IPS-18a (cell line): ENCODE data around the gene POU2F2.

Experiments
- H3K27ac ChIP-seq: one replicate; pipeline ENCODE4 v1.5.1; 2013; ENCODE audit warnings: low read length
- H3K27me3 ChIP-seq: one replicate; pipeline ENCODE4 v1.6.1; 2013; ENCODE audit warnings: mild to moderate bottlenecking, low read length; ENCODE audit not compliant: control insufficient read depth, insufficient read depth
- H3K36me3 ChIP-seq: one replicate; pipeline ENCODE4 v1.6.1; 2013; ENCODE audit warnings: low read depth, low read length; ENCODE audit not compliant: control insufficient read depth
- H3K4me1 ChIP-seq: one replicate; pipeline ENCODE4 v1.6.1; 2013; ENCODE audit warnings: low read depth, low read length; ENCODE audit not compliant: control insufficient read depth
- H3K4me3 ChIP-seq: one replicate; pipeline ENCODE4 v1.5.1; 2013; ENCODE audit warnings: low read length
- H3K9ac ChIP-seq: one replicate; pipeline ENCODE4 v1.6.1; 2013; ENCODE audit warnings: mild to moderate bottlenecking, low read length, moderate library complexity
- H3K9me3 ChIP-seq: one replicate; pipeline ENCODE4 v1.6.1; 2013; ENCODE audit warnings: low read depth, low read length; ENCODE audit not compliant: control insufficient read depth

POU2F2 gene

DNA sequence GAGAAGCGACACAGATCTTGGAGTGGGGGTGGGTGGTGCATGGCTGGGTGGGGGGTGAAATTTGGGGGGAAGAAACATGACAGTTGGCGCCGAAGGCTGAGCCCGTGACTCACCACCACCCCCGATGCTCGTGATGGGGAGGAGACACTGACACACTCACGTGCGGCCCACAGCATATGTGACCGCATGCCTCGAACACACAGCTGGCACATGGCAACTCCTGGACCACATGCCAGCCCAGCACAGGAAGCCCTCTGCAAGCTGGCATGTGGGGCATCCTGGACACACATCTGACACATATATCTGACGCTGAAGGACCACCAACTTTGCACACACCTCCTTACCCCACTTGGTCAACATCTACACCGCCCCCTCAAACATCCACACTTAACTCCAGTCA, 61.0 kb downstream of the POU2F2 start:
- no peaks in the 10 kb centered on the region for H3K36me3 ChIP-seq

DNA sequence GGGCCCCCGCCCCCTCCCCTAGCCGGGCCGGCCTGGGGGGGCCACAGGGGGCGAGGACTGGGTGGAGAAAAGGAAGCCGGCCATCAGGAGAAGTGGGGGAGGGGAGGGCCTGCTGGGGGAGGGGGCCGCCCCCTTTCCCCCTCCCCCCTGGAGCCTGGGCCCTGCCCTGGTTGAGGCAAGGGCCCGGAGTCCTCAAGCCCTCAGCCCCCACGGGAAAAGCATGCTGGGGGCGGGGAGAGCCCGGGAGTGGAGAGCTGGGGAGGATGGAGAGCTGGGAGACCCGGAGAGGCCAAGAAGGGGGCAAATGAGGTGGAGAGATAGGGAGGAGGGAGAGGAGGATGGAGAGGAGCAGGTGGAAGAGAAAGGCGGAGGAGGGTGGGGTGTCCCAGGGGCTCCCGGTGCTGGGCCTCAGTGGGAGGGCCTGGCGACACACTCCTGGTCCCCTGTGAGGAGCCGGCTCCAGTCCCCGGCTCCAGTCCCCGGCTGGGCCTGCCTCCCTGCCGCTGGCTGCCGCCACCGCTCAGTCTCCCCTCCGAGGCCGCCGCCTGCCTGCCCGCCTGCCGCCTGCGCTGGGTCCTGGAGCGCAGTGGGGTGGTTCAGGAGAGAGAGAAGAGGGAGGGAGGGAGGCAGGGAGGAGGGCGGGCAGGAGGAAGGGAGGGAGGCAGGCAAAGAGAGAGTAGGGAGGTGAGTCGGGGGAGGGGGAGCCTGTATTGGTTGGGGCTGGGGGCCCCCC, 62.5 kb downstream of the POU2F2 start, which contains the start of gene GRIK5:
Gene GRIK5, minus strand, starts transcription at position 588 of the 733 bp plus-strand sequence. CDS start 4,436 bp downstream, outside the sequence.
- Histone ChIP-seq H3K9me3 (no peaks in the 10 kb centered on the region), H3K9ac (peak within 1 kb of the TSS; percentile 8), H3K4me3 (peak within 1 kb of the TSS; percentile 68), H3K27ac (no peak within 1 kb of the TSS), H3K36me3 (peaks cover 4% of the 10 kb centered on the region), H3K27me3 (no peaks in the 10 kb centered on the region), H3K4me1 (peaks cover 10% of the 10 kb centered on the region)

More for the DNA sequence above, 61.0 kb downstream of the POU2F2 start:
- Histone ChIP-seq H3K27ac (no peak overlapping the region), H3K9ac (no peak overlapping the region), H3K27me3 (no peaks in the 10 kb centered on the region), H3K4me3 (no peak overlapping the region), H3K4me1 (peaks cover 13% of the 10 kb centered on the region), H3K9me3 (no peaks in the 10 kb centered on the region)

DNA sequence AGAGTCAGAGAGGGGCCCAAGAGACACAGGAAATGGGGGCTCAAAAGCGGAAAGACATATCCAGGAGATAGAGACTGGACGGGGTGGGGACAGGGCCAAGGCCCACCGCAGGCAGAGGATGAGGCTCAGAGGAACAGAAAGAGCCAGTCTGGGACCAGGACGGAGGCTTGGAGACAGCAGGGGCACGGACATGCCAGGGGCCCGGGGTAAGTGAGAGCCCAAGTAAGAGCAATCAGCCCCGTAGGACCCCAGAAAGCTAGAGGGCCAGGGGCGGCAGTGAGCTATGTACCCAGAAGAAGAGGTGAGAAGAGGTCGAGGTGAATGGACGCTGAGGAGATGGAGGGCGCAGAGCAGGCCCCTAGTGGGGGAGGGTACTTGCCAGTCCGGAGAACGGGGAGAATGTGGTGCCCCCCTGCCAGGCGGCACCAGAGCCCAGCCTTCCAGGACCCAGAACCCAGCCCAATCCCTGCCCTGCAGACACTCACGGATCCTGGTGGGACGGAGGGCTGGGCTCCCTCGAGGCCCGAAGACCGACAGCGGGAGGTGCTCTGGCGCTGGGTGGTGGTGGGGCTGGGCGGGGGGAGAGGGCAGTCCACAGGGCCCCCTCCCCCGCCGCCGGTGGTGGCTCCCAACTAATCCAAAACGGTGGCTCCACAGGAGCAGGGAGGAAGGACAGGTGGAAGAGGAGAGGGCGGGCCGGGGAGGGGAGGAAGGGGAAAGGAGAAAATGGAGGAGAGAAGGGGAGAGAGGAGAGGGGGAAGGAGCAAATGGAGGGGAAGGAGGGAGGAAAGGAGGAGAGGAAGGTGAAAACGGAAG, 63.3 kb downstream of the POU2F2 start:
- Histone ChIP-seq H3K36me3 (peaks cover 11% of the 10 kb centered on the region), H3K27me3 (no peaks in the 10 kb centered on the region), H3K27ac (no peak overlapping the region), H3K4me3 (peak overlapping the region; percentile 68), H3K9me3 (no peaks in the 10 kb centered on the region), H3K4me1 (peaks cover 10% of the 10 kb centered on the region), H3K9ac (peak overlapping the region; percentile 8)

DNA sequence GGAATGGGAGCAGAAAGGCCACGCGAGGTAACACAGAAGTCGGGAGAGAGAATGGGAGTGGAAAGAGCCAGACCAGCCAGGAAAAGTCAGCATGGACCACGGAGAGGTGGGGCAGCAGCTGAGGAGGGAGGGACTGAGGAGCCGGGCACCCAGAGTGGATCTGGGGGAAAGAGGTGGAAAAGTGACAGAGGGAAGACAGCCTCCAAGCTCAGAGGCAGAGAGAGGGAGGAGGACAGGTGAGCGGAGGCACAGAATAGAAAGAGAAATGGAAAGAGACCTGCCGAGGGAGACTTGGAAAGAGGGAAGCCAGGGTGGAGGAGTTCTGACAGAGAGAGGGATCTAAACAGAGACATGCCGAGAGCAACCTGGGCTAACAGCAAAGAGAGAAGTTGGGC, 63.9 kb downstream of the POU2F2 start:
- Histone ChIP-seq H3K9ac (peak overlapping the region; percentile 8), H3K4me1 (peaks cover 10% of the 10 kb centered on the region), H3K27ac (no peak overlapping the region), H3K4me3 (peak overlapping the region; percentile 68), H3K9me3 (no peaks in the 10 kb centered on the region), H3K27me3 (no peaks in the 10 kb centered on the region), H3K36me3 (peaks cover 17% of the 10 kb centered on the region)

DNA sequence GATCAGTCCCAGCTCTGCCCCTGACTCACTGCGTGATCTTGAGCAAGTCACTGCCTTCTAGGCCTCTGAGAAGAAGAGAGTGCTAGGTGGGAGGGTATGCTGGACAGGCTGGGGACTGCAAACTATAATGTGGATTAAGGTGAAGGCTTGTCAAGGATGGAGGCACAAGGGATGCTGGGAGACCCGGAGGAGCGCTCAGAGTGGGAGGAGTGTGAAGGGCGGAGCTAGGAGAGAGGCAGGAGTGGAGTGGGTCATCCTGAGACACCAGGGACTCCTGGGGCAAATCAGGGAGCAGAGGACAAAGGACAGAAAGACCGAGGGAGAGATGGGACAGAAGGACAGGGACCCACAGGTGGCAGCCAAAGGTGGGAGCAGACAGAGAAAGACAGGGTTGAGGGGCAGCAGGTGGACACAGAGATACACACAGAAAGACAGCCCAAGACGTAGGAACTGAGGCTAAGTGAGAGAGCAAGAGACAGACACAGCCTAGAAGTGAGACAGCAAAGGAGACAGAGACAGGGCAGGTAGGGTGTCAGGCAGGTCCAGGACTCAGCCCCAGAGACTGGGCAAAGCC, 64.8 kb downstream of the POU2F2 start:
- H3K36me3 ChIP-seq: peaks cover 27% of the 10 kb centered on the region
- H3K9me3 ChIP-seq: no peaks in the 10 kb centered on the region
- no peak overlapping the region for H3K4me3 ChIP-seq
- no peak overlapping the region for H3K9ac ChIP-seq
- no peaks in the 10 kb centered on the region for H3K27me3 ChIP-seq
- no peak overlapping the region for H3K27ac ChIP-seq
- H3K4me1 ChIP-seq: peaks cover 10% of the 10 kb centered on the region

DNA sequence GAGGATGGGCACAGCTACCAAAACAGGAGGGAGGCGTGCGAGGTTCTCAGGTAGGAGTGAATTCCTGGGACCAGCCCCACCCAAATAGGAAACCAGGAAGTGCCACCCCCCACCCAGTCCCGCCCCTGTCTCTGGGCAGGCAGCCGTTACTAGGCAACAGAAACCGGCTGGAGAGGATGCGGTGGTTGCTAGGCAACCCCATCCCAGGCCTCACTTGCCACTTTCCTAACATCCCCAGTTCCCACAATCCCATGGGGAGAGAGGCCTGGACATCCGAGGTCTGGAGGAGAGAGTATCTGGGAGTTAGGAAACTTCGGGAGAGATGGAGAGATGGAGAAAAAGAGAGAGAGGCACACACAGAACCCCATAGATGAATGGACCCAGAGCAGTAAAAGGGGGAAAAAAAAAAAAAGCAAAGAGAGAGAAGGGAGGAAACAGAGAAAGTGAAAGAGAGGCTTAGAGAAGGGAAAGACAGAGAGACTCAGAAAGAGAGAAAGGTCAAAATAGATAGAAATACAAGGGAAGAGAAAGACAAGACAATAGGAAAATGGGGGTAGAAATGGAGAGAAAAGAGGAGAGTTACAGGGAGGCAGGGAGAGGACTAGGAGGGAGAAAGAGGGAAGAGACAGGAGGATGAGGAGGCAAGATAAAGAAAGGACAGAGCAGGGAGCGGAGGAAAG, 66.0 kb downstream of the POU2F2 start:
- Histone ChIP-seq H3K4me3 (no peak overlapping the region), H3K27ac (no peak overlapping the region), H3K4me1 (peaks cover 10% of the 10 kb centered on the region), H3K27me3 (no peaks in the 10 kb centered on the region), H3K9me3 (no peaks in the 10 kb centered on the region), H3K9ac (no peak overlapping the region), H3K36me3 (peaks cover 36% of the 10 kb centered on the region)

DNA sequence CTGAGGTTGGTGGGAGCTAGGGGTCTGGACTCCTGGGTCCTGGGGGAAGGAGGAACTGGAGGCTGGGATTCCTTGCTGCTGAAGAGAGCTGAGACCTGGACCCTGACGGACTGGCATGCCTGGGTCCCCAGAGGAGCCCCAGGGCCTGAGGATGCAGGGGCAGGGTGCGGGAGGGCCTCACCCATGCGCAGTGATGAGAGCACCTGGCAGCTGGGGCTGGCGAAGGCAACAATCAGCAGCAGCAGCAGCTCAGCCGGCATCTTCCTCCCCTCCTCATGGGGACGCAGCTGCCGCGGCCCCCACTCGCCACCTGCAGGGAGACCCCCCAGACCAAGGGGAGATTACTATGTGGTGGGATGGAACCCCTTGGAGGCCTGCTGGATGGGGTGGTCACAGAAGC, 66.7 kb downstream of the POU2F2 start:
- H3K27ac ChIP-seq: no peak overlapping the region
- H3K27me3 ChIP-seq: no peaks in the 10 kb centered on the region
- H3K36me3 ChIP-seq: peaks cover 36% of the 10 kb centered on the region
- H3K9ac ChIP-seq: no peak overlapping the region
- peaks cover 9% of the 10 kb centered on the region for H3K4me1 ChIP-seq
- no peak overlapping the region for H3K4me3 ChIP-seq
- no peaks in the 10 kb centered on the region for H3K9me3 ChIP-seq

DNA sequence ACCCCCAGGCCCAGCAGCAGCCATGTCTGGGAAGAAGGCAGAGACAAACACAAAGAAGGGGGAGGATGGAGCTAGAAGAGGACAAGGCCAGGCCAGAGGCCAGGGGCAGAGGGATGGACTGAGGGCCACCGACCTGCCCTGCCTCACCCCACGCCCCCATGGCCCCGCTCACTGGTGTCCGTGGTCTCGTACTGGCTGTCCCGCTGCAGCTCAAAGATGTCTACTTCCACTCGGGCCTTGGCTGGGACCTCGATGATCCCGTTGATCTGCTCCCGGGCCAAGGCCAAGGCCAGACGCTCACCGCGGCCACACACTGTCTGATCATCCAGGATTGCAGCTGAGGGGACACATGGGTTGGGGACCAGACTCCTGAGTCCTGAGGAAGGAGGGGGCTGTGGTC, 67.2 kb downstream of the POU2F2 start:
- Histone ChIP-seq H3K27ac (no peak overlapping the region), H3K4me3 (no peak overlapping the region), H3K36me3 (peaks cover 36% of the 10 kb centered on the region), H3K27me3 (no peaks in the 10 kb centered on the region), H3K4me1 (peaks cover 6% of the 10 kb centered on the region), H3K9me3 (no peaks in the 10 kb centered on the region), H3K9ac (no peak overlapping the region)

DNA sequence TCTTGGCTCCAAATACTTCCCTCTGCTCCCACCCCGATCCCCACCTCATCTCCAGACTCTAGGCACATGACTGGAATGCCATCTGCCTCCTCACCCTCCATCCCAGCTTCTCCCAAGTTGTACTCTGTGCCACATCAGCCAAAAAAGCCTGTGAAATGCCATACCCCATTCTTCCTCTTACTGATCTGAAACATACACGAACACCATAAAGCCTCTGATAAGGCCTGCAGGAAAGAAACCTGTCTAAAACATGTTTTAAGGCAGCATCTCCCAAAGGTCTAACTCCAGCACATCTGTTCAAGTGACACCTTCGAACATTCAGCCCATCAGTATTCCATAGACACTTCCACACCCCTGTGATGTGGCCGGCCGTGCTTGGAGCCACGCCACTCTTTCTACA, 67.8 kb downstream of the POU2F2 start:
- Histone ChIP-seq H3K27ac (no peak overlapping the region), H3K27me3 (no peaks in the 10 kb centered on the region), H3K4me1 (peaks cover 6% of the 10 kb centered on the region), H3K9me3 (no peaks in the 10 kb centered on the region), H3K4me3 (no peak overlapping the region), H3K9ac (no peak overlapping the region), H3K36me3 (peaks cover 41% of the 10 kb centered on the region)

DNA sequence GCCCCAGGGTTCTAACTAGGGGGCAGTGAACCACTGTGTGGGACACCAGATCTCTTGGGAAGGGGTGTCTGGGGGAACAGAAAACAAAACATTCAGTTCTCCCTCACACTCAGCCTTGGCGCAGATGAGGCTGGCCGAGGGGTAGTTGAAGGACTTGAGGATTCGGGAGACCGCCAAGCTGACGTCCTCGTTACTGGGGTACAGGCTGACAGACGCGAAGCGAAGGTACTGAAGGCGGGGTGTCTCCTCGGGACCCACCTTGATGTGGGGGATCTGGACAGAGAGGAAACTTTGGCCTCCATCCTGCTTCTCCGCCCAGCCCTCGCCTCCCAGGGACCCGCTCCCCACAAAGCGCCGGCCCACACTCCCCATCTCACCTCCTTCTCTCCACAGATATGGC, 69.9 kb downstream of the POU2F2 start:
- H3K36me3 ChIP-seq: peaks cover 48% of the 10 kb centered on the region
- no peaks in the 10 kb centered on the region for H3K27me3 ChIP-seq
- no peaks in the 10 kb centered on the region for H3K9me3 ChIP-seq
- H3K4me1 ChIP-seq: no peaks in the 10 kb centered on the region
- H3K4me3 ChIP-seq: no peak overlapping the region
- H3K9ac ChIP-seq: no peak overlapping the region
- no peak overlapping the region for H3K27ac ChIP-seq

DNA sequence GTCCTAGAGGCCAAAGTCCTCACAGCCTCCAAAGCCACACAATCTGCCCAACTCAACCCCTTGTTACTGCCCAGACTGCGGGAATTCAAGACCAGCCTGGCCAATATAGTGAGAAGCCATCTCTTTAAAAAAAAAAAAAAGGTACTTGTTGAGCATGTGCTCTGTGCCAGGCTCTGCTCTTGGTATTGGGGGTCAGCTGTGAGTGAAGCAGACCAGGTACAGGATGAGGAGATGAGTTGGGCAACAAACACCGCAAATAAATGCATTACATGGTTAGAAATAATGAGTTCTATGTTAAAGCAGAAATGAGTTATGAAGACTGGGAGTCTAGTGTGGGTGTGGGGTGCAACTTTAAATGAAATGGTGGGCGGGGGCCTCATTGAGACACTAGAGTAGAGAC, 72.1 kb downstream of the POU2F2 start:
- Histone ChIP-seq H3K4me1 (no peaks in the 10 kb centered on the region), H3K4me3 (no peak overlapping the region), H3K27me3 (no peaks in the 10 kb centered on the region), H3K36me3 (peaks cover 64% of the 10 kb centered on the region), H3K27ac (no peak overlapping the region), H3K9me3 (no peaks in the 10 kb centered on the region), H3K9ac (no peak overlapping the region)
